NB4 (cell line): ENCODE results near the gene EID3.

Experiments used
- POLR2A ChIP-seq: IDR thresholded peaks from 2 replicates; pipeline ENCODE4 v1.6.1; 2011; ENCODE audit warnings: mild to moderate bottlenecking; ENCODE audit not compliant: insufficient read length; ENCODE audit errors: extremely low read depth
- TF ChIP-seq, protein P1 (sequence below): IDR thresholded peaks from one replicate; pipeline ENCODE4 v1.5.1; 2012; ENCODE audit warnings: low read depth, low read length
- TF ChIP-seq, protein P2 (sequence below): IDR thresholded peaks from 2 replicates; pipeline ENCODE4 v1.6.1; 2011; ENCODE audit warnings: low read depth, low read length

DNA sequence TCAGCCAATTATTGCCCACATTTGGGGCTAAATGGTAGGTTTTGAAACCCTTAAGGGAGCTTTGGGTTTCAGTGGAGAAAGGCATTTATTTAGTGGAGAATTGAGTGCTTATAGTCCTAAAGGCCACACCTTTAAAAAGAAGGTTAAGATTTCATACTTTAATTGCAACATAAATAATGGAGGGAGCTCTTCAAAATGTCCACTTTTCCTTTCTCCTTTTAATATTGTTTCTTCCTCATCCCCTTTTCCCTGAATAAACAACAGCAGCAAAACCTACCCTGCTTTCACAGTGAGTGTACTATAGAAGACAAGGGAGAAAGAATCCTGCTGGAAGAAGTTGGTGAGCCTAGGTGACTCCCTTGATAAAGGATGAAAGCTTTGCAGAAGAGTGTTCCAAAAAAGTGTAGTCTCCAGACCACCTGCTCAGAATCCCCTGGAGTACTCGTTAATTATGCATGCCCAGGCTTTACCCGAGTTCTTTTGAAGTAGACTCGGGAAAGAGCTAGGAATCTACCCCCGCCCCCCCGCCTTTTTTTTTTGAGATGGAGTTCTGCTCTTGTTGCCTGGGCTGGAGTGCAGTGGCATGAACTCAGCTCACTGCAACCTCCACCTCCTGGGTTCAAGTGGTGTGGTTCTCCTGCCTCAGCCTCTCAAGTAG is 11.5 kb upstream of the EID3 start:
- no peak for TF ChIP-seq POLR2A
- TF ChIP-seq, protein P1, sequence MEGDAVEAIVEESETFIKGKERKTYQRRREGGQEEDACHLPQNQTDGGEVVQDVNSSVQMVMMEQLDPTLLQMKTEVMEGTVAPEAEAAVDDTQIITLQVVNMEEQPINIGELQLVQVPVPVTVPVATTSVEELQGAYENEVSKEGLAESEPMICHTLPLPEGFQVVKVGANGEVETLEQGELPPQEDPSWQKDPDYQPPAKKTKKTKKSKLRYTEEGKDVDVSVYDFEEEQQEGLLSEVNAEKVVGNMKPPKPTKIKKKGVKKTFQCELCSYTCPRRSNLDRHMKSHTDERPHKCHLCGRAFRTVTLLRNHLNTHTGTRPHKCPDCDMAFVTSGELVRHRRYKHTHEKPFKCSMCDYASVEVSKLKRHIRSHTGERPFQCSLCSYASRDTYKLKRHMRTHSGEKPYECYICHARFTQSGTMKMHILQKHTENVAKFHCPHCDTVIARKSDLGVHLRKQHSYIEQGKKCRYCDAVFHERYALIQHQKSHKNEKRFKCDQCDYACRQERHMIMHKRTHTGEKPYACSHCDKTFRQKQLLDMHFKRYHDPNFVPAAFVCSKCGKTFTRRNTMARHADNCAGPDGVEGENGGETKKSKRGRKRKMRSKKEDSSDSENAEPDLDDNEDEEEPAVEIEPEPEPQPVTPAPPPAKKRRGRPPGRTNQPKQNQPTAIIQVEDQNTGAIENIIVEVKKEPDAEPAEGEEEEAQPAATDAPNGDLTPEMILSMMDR: no peak
- TF ChIP-seq, protein P2, sequence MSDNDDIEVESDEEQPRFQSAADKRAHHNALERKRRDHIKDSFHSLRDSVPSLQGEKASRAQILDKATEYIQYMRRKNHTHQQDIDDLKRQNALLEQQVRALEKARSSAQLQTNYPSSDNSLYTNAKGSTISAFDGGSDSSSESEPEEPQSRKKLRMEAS: no peak
